Keratinocyte (primary cell): Measurements from ENCODE around the gene PLAAT5.
"Not testable (repeated sequence)": the region's sequence is repeated elsewhere in the genome, so short reads cannot be mapped to it uniquely, and the experiment has no call there.

Experiments
- CTCF ChIP-seq, 3 experiments: IDR thresholded peaks in 1 of 3; conservative IDR thresholded peaks in 1 of 3; optimal IDR thresholded peaks in 1 of 3; 2 replicates in 2 of 3; 3 replicates in 1 of 3; pipeline versions ENCODE3 to v1.5.1; 2011; ENCODE audit warnings: low read length in 3 of 3, mild to moderate bottlenecking in 3 of 3, moderate library complexity in 2 of 3, control low read depth in 1 of 3, inconsistent platforms in 1 of 3; ENCODE audit not compliant: insufficient read depth in 2 of 3; ENCODE audit errors: extremely low read depth in 1 of 3
- EZH2 ChIP-seq: IDR thresholded peaks from one replicate; pipeline ENCODE4 v1.6.1; 2012; ENCODE audit warnings: inconsistent platforms, mild to moderate bottlenecking, low read length, moderate library complexity

GRCh38 chr11:63435831-63436230, 55.1 kb downstream of the PLAAT5 start:
- not testable (repeated sequence) for TF ChIP-seq CTCF (optimal IDR thresholded peaks at IDR 0.05 in 1 of 3, IDR thresholded peaks at IDR 0.05 in 1 of 3, conservative IDR thresholded peaks at IDR 0.05 in 1 of 3; ENCODE audit: extremely low read depth in 1 of 3, insufficient read depth in 2 of 3, low read length in 3 of 3); EZH2
